DND-41 (cell line): ENCODE results near the gene KRR1.

Experiments
- EZH2 ChIP-seq: IDR thresholded peaks from 3 replicates; pipeline ENCODE4 v1.6.1; 2012; ENCODE audit warnings: borderline replicate concordance, low read depth, mild to moderate bottlenecking, moderate library complexity, low read length, inconsistent platforms; ENCODE audit not compliant: severe bottlenecking
- TF ChIP-seq, protein P1 (sequence below): IDR thresholded peaks from 2 replicates; pipeline ENCODE4 v1.5.1; 2012; ENCODE audit warnings: borderline replicate concordance, low read length, moderate library complexity, mild to moderate bottlenecking; ENCODE audit not compliant: poor library complexity, severe bottlenecking; ENCODE audit errors: extremely low read depth

GRCh38 chr12:75481774-75482173 is 29.6 kb downstream of the KRR1 start:
- TF ChIP-seq, protein P1, sequence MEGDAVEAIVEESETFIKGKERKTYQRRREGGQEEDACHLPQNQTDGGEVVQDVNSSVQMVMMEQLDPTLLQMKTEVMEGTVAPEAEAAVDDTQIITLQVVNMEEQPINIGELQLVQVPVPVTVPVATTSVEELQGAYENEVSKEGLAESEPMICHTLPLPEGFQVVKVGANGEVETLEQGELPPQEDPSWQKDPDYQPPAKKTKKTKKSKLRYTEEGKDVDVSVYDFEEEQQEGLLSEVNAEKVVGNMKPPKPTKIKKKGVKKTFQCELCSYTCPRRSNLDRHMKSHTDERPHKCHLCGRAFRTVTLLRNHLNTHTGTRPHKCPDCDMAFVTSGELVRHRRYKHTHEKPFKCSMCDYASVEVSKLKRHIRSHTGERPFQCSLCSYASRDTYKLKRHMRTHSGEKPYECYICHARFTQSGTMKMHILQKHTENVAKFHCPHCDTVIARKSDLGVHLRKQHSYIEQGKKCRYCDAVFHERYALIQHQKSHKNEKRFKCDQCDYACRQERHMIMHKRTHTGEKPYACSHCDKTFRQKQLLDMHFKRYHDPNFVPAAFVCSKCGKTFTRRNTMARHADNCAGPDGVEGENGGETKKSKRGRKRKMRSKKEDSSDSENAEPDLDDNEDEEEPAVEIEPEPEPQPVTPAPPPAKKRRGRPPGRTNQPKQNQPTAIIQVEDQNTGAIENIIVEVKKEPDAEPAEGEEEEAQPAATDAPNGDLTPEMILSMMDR: no peak
- TF ChIP-seq EZH2: no peak
